ENCODE results near the gene MYO1H. TPM values are rescaled to one million over a fixed set of nuclear protein-coding genes. Genes with fewer than 3 reads are reported as not detected.

MYO1H gene
- total RNA-seq, 4 donors from 2014 or later, result not detected

DNA sequence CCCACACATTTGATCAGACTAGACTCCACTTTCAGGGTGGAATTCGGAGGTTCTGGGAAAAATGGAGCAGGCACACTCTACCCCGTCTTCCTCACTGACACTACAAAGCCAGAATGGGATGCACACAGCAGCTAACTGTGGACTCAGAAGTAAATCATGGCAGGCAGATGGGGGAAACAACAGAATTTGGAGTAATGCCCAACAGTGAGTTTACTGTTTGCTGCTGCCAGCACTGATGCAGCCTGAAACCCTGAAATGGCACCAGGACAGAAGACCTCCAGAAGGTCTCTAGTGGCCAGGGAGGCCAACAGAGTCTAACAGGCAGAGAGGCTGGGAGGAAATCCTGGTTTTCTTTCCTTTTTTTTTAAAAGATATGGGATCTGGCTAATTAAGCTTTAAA, 104.8 kb downstream of the MYO1H start:
- peak overlapping the region in 1 of 2 donors; percentile 13 for H3K27ac ChIP-seq
- TF ChIP-seq CTCF (IDR thresholded peaks at IDR 0.05) (no peak), POLR2A (IDR thresholded peaks at IDR 0.05) (no peak)
- no peaks in the 10 kb centered on the region for H3K9me3 ChIP-seq
- no peak for DNase-seq
- no peak overlapping the region for H3K4me3 ChIP-seq
- intact Hi-C loops (cut with DNase I; ENCODE audit: low total_unique reads), result no loop called here
- H3K36me3 ChIP-seq, result no peaks in the 10 kb centered on the region
- H3K27me3 ChIP-seq, result no peaks in the 10 kb centered on the region
- H3K4me1 ChIP-seq, result peaks cover 0 to 4% of the 10 kb centered on the region in 2 donors

GRCh38 chr12:109455706-109456105, 108.0 kb downstream of the MYO1H start:
- Histone ChIP-seq H3K36me3 (no peaks in the 10 kb centered on the region), H3K9me3 (no peaks in the 10 kb centered on the region), H3K27ac (peak overlapping the region in 1 of 2 donors; percentile 22), H3K4me1 (peaks cover 12 to 21% of the 10 kb centered on the region in 2 donors), H3K27me3 (no peaks in the 10 kb centered on the region), H3K4me3 (no peak overlapping the region)
- no peak for DNase-seq
- intact Hi-C loops (cut with DNase I; ENCODE audit: low total_unique reads), result no loop called here
- TF ChIP-seq CTCF (IDR thresholded peaks at IDR 0.05) (no peak), POLR2A (IDR thresholded peaks at IDR 0.05) (no peak)

DNA sequence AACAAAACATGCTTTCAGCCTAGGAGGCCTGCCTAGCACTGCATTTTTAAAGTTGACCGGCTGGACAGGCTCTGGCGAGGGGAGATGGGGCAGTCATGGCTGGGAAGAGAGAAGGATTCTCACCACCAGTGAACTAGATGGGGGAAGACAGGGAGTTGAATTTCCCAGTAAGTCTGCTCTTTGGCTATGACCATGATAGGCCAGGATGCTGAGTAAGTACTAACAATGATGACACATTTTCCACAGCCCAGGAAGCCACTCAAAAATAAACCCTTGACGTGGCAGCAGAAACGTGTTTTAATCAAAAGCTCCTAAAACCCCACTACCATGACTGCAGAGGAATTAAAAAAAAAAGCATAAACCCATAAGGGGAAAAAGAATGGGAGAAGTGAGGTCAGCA, 110.4 kb downstream of the MYO1H start:
- no peak for TF ChIP-seq POLR2A (IDR thresholded peaks at IDR 0.05)
- TF ChIP-seq CTCF (IDR thresholded peaks at IDR 0.05), result no peak
- peak overlapping the region; percentile 94 to 97 for H3K27ac ChIP-seq
- H3K27me3 ChIP-seq, result no peaks in the 10 kb centered on the region
- DNase-seq, result no peak
- H3K4me3 ChIP-seq, result no peak overlapping the region
- no peaks in the 10 kb centered on the region for H3K36me3 ChIP-seq
- peaks cover 25 to 33% of the 10 kb centered on the region in 2 donors for H3K4me1 ChIP-seq
- intact Hi-C loops (cut with DNase I; ENCODE audit: low total_unique reads), result no loop called here
- H3K9me3 ChIP-seq, result no peaks in the 10 kb centered on the region

DNA sequence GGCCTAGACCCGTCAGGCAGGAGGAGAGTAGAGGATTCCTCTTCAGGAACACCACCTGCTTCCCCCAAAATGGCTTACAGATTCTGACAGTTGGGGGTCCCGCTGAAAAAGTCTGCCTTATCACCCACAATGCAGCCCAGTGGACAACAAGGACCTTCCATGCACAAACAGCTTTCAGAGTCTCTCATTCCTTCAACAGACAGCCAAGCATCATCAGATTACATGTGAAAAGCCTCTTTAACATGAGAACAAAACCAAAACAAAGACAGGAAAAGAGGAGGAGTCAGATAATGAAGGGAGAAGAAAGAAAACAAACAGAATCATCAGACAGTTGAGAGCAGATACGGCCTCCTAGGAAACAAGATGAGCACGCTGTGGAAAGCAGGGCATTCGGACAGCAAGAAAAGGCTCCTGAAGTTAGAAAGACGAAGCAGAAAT, 111.1 kb downstream of the MYO1H start:
- peaks cover 29 to 37% of the 10 kb centered on the region in 2 donors for H3K4me1 ChIP-seq
- peak overlapping the region; percentile 94 to 97 for H3K27ac ChIP-seq
- no peak overlapping the region for H3K4me3 ChIP-seq
- intact Hi-C loops (cut with DNase I; ENCODE audit: low total_unique reads), result no loop called here
- H3K9me3 ChIP-seq, result no peaks in the 10 kb centered on the region
- TF ChIP-seq POLR2A (IDR thresholded peaks at IDR 0.05) (peak in 1 of 2 donors; percentile 25), CTCF (IDR thresholded peaks at IDR 0.05) (no peak)
- DNase-seq, result no peak
- H3K27me3 ChIP-seq, result no peaks in the 10 kb centered on the region
- H3K36me3 ChIP-seq, result no peaks in the 10 kb centered on the region

DNA sequence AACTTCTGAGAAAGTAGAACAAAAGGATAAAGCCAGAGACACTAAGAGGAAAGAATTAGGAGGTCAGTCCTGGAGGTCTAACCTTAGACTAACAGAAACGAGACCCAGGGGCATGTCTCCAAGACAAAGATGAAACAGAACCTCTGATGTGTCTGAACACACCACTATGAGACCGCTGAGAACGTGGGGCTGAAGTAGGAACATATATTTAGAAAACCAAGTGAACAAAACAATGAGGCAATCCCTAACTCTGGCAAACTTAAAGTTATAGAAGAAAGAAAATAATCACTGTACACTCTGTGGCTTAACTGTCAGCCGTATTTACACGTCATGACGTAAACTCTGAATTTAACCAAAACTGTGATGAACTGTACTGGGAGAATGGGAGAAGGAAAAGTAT, 111.5 kb downstream of the MYO1H start:
- intact Hi-C loops (cut with DNase I; ENCODE audit: low total_unique reads), result no loop called here
- Histone ChIP-seq H3K27ac (peak overlapping the region; percentile 94 to 97), H3K27me3 (no peaks in the 10 kb centered on the region), H3K4me1 (peaks cover 34 to 42% of the 10 kb centered on the region in 2 donors), H3K36me3 (no peaks in the 10 kb centered on the region), H3K9me3 (no peaks in the 10 kb centered on the region), H3K4me3 (no peak overlapping the region)
- DNase-seq, result no peak
- TF ChIP-seq CTCF (IDR thresholded peaks at IDR 0.05), result no peak
- TF ChIP-seq POLR2A (IDR thresholded peaks at IDR 0.05), result no peak

Data from uterus (tissue), 4 donors.